GM23338 (cell line): ENCODE data around the gene ZDHHC1. TPM values are rescaled to one million over a fixed set of nuclear protein-coding genes. Genes with fewer than 3 reads are reported as not detected.

Source experiments
- ATAC-seq: fragments of 200-7000 bp; cut with Tn5 transposase; 3 replicates; pipeline ENCODE4 v1.9.1; 2020
- DNase-seq: peaks from one replicate; pipeline ENCODE4 v3.0.0-alpha.2; 2015; ENCODE audit warnings: low spot score
- H2AFZ ChIP-seq: fragments of 200-600 bp; sonication (generic); 2 replicates; pipeline ENCODE4 v1.8.0; 2016; ENCODE audit warnings: antibody characterized with exemption, mild to moderate bottlenecking, moderate library complexity
- H3F3A ChIP-seq: fragments of 200-600 bp; sonication (generic); replicated peaks from 2 replicates; pipeline ENCODE4 v1.8.0; 2017; ENCODE audit warnings: antibody characterized with exemption, mixed run types, low read depth
- H3K27ac ChIP-seq: fragments of 200-600 bp; sonication (generic); 2 replicates; pipeline ENCODE4 v1.6.1; 2016; ENCODE audit warnings: low read depth
- H3K27me3 ChIP-seq: fragments of 200-600 bp; sonication (generic); 2 replicates; pipeline ENCODE4 v1.8.0; 2016; ENCODE audit warnings: mild to moderate bottlenecking, mixed run types, moderate library complexity; ENCODE audit not compliant: insufficient read depth
- H3K36me3 ChIP-seq: fragments of 200-600 bp; sonication (generic); 2 replicates; pipeline ENCODE4 v1.8.0; 2016; ENCODE audit warnings: mild to moderate bottlenecking; ENCODE audit not compliant: insufficient read depth
- H3K4me1 ChIP-seq: fragments of 200-600 bp; sonication (generic); 2 replicates; pipeline ENCODE4 v1.8.0; 2016; ENCODE audit warnings: mild to moderate bottlenecking, moderate library complexity; ENCODE audit not compliant: insufficient read depth
- H3K4me2 ChIP-seq: fragments of 200-600 bp; sonication (generic); 2 replicates; pipeline ENCODE4 v1.7.1; 2017; ENCODE audit warnings: mixed run types
- H3K4me3 ChIP-seq: fragments of 200-600 bp; sonication (generic); 2 replicates; pipeline ENCODE4 v1.6.1; 2016; ENCODE audit warnings: mixed run types
- H3K79me2 ChIP-seq: fragments of 200-600 bp; sonication (generic); replicated peaks from 2 replicates; pipeline ENCODE4 v1.8.0; 2017; ENCODE audit warnings: mild to moderate bottlenecking; ENCODE audit not compliant: insufficient read depth
- H3K9me2 ChIP-seq: fragments of 200-600 bp; sonication (generic); 2 replicates; pipeline ENCODE4 v1.8.0; 2017; ENCODE audit not compliant: insufficient read depth
- H4K20me1 ChIP-seq: fragments of 200-600 bp; sonication (generic); replicated peaks from 2 replicates; pipeline ENCODE4 v1.8.0; 2017; ENCODE audit warnings: mild to moderate bottlenecking; ENCODE audit not compliant: insufficient read depth
- H3K27ac Mint-ChIP-seq: 2 replicates; pipeline ENCODE4 v1.8.0; 2020; ENCODE audit warnings: inconsistent platforms, mild to moderate bottlenecking, moderate library complexity, mixed read lengths
- H3K27me3 Mint-ChIP-seq: 3 replicates; pipeline ENCODE4 v1.8.0; 2022; ENCODE audit warnings: low read depth, mild to moderate bottlenecking, moderate library complexity, mixed read lengths, inconsistent platforms; ENCODE audit not compliant: insufficient read depth, poor library complexity
- H3K36me3 Mint-ChIP-seq: 3 replicates; pipeline ENCODE4 v1.8.0; 2021; ENCODE audit warnings: low read depth, mild to moderate bottlenecking, inconsistent platforms, moderate library complexity, mixed read lengths
- H3K4me1 Mint-ChIP-seq: 3 replicates; pipeline ENCODE4 v1.8.0; 2020; ENCODE audit warnings: mild to moderate bottlenecking, inconsistent platforms, mixed read lengths
- H3K4me3 Mint-ChIP-seq: 3 replicates; pipeline ENCODE4 v1.8.0; 2021; ENCODE audit warnings: moderate library complexity, mild to moderate bottlenecking, inconsistent platforms, mixed read lengths
- H3K9me3 Mint-ChIP-seq: 3 replicates; pipeline ENCODE4 v1.8.0; 2020; ENCODE audit warnings: moderate library complexity, mild to moderate bottlenecking, inconsistent platforms, mixed read lengths
- CREB1 ChIP-seq: fragments of 250-450 bp; sonication (Bioruptor Pico); IDR thresholded peaks from 2 replicates; pipeline ENCODE4 v1.5.0; 2020; ENCODE audit warnings: low read depth, mild to moderate bottlenecking, moderate library complexity
- EZH2phosphoT487 ChIP-seq: fragments of 200-600 bp; sonication (generic); IDR thresholded peaks from one replicate; pipeline ENCODE4 v1.8.1; 2018; ENCODE audit warnings: antibody characterized with exemption; ENCODE audit not compliant: unreplicated experiment
- JUNB ChIP-seq: IDR thresholded peaks from one replicate; pipeline ENCODE4 v1.6.1; 2016; ENCODE audit warnings: antibody characterized with exemption; ENCODE audit not compliant: unreplicated experiment
- POLR2AphosphoS5 ChIP-seq: IDR thresholded peaks from 2 replicates; pipeline ENCODE4 v1.6.1; 2016; ENCODE audit warnings: antibody characterized with exemption, low read depth
- polyA plus RNA-seq: library from polyadenylated mRNA; unstranded; fragments of >200 nt; fragmentation: Nextera tagmentation; extraction: Ambion mirVana; gene quantifications from 2 replicates; pipeline ENCODE4 v1.2.1, GENCODE V29; 2016
- total RNA-seq: library from RNA; depleted of rRNA; stranded (reverse); fragments of >200 nt; shearing (Covaris generic); gene quantifications from 2 replicates; pipeline ENCODE4 v1.2.3, GENCODE V29; 2014
- TF ChIP-seq, protein P1 (sequence below): IDR thresholded peaks from 2 replicates; pipeline ENCODE4 v1.6.1; 2016; ENCODE audit warnings: antibody characterized with exemption
- TF ChIP-seq, protein P2 (sequence below), 2 experiments: fragments of 200-600 bp in 1 of 2; sonication (generic) in 1 of 2; conservative IDR thresholded peaks; 2 replicates each; pipeline versions ENCODE4 v1.5.1 to v1.6.1; 2016 to 2017; ENCODE audit warnings: antibody characterized with exemption in 2 of 2, low read depth in 2 of 2, mild to moderate bottlenecking in 2 of 2, moderate library complexity in 1 of 2
- TF ChIP-seq, protein P3 (sequence below): IDR thresholded peaks from one replicate; pipeline ENCODE4 v1.6.1; 2018; ENCODE audit warnings: antibody characterized with exemption; ENCODE audit not compliant: unreplicated experiment

The ZDHHC1 gene
- total and polyA plus RNA-seq, 2 experiments from 2014 or later, result 1.4 to 2.7 TPM

DNA sequence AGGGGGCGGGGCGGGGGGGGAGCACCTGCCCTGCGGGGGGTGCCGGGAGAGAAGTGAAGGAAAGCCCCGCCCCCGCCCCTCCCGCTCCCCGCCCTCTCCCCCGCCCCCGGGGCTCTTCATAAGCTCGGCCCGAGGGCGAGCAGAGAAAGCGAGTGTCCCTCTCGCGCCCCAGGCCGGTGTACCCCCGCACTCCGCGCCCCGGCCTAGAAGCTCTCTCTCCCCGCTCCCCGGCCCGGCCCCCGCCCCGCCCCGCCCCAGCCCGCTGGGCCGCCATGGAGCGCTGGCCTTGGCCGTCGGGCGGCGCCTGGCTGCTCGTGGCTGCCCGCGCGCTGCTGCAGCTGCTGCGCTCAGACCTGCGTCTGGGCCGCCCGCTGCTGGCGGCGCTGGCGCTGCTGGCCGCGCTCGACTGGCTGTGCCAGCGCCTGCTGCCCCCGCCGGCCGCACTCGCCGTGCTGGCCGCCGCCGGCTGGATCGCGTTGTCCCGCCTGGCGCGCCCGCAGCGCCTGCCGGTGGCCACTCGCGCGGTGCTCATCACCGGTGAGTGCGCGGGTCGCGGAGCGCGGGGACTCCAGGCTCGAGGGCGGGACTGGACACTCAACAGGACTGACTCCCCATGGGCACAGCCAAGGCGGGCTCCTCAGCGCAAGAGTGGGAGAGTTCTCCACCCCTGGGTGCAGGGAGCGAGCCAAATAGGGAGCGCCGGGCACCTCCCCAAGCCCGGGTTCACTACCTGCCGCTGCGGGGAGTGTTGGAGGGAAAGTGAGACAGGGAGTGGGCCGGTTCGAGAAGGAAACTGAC lies 14.9 kb upstream of the ZDHHC1 start, which contains the start of gene HSD11B2:
HSD11B2 (plus strand) TSS at position 145 of the 798 bp plus-strand sequence; CDS start at position 273, 128 bp downstream.
- Mint-ChIP-seq H3K4me3 (peak within 1 kb of the TSS; percentile 84), H3K9me3 (peaks cover 3% of the 10 kb centered on the region; the same call in 2 of the 3 replicates), H3K4me1 (peaks cover 50% of the 10 kb centered on the region), H3K27me3 (peaks cover 36% of the 10 kb centered on the region), H3K36me3 (peaks cover 10% of the 10 kb centered on the region), H3K27ac (no peak within 1 kb of the TSS; the same call in 1 of the 2 replicates)
- Histone ChIP-seq H3K4me2 (peak within 1 kb of the TSS; percentile 98), H3F3A (0 out of 2 replicates have a peak, but pooled peaks cover 4% of the 10 kb centered on the region), H3K9me2 (no peaks in the 10 kb centered on the region), H3K4me3 (peak within 1 kb of the TSS; percentile 85), H3K4me1 (peaks cover 25% of the 10 kb centered on the region), H3K36me3 (no peaks in the 10 kb centered on the region), H4K20me1 (no peaks in the 10 kb centered on the region), H3K27me3 (peaks cover 23% of the 10 kb centered on the region), H3K27ac (no peak within 1 kb of the TSS), H2AFZ (0 out of 2 replicates have a peak within 1 kb of the TSS, but pooled peaks have one; percentile 80), H3K79me2 (no peaks in the 10 kb centered on the region)
- peak; percentile 50 for ATAC-seq
- peak; percentile 65 for TF ChIP-seq POLR2AphosphoS5
- TF ChIP-seq, protein P1, sequence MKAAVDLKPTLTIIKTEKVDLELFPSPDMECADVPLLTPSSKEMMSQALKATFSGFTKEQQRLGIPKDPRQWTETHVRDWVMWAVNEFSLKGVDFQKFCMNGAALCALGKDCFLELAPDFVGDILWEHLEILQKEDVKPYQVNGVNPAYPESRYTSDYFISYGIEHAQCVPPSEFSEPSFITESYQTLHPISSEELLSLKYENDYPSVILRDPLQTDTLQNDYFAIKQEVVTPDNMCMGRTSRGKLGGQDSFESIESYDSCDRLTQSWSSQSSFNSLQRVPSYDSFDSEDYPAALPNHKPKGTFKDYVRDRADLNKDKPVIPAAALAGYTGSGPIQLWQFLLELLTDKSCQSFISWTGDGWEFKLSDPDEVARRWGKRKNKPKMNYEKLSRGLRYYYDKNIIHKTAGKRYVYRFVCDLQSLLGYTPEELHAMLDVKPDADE, result no peak
- peak; percentile 83 for DNase-seq

DNA sequence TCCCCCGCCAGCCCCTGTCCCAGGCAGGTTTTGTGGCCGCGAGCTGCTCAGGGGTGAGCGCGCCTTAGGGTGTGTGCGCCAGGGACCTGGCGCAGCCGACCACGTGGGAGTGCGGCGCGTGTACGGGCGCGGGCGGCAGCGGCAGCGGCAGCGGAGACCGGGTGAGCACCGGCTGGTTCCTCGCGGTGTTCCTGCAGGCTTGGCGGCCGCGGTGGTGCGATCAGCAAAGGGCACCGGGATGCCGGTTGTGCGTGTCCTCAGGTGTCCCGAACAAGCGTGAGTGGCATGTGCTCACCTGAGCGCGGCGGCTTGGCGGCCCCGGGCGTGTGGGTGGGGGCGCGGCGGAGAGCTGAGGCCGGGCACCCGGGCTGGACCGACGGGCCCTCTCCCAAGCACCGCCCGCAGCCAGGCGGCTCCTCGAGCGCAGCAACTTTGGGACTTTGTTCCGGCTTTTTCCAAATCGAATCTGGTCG lies 14.3 kb upstream of the ZDHHC1 start:
- Histone ChIP-seq H2AFZ (0 out of 2 replicates have a peak overlapping the region, but pooled peaks have one; percentile 23), H3K4me3 (peak overlapping the region; percentile 85), H4K20me1 (no peaks in the 10 kb centered on the region), H3K4me2 (peak overlapping the region; percentile 90), H3K4me1 (peaks cover 31% of the 10 kb centered on the region), H3K27me3 (peaks cover 23% of the 10 kb centered on the region), H3F3A (0 out of 2 replicates have a peak, but pooled peaks cover 4% of the 10 kb centered on the region), H3K36me3 (no peaks in the 10 kb centered on the region), H3K79me2 (no peaks in the 10 kb centered on the region), H3K9me2 (no peaks in the 10 kb centered on the region), H3K27ac (no peak overlapping the region)
- Mint-ChIP-seq H3K4me1 (peaks cover 55% of the 10 kb centered on the region), H3K36me3 (peaks cover 10% of the 10 kb centered on the region), H3K9me3 (peaks cover 3% of the 10 kb centered on the region; the same call in 2 of the 3 replicates), H3K4me3 (peak overlapping the region; percentile 76), H3K27me3 (peaks cover 39% of the 10 kb centered on the region), H3K27ac (no peak overlapping the region)
- peak; percentile 48 for DNase-seq
- ATAC-seq, result peak; percentile 19
- TF ChIP-seq EZH2phosphoT487, result no peak
- no peak for TF ChIP-seq JUNB
- TF ChIP-seq, protein P2, sequence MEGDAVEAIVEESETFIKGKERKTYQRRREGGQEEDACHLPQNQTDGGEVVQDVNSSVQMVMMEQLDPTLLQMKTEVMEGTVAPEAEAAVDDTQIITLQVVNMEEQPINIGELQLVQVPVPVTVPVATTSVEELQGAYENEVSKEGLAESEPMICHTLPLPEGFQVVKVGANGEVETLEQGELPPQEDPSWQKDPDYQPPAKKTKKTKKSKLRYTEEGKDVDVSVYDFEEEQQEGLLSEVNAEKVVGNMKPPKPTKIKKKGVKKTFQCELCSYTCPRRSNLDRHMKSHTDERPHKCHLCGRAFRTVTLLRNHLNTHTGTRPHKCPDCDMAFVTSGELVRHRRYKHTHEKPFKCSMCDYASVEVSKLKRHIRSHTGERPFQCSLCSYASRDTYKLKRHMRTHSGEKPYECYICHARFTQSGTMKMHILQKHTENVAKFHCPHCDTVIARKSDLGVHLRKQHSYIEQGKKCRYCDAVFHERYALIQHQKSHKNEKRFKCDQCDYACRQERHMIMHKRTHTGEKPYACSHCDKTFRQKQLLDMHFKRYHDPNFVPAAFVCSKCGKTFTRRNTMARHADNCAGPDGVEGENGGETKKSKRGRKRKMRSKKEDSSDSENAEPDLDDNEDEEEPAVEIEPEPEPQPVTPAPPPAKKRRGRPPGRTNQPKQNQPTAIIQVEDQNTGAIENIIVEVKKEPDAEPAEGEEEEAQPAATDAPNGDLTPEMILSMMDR (conservative IDR thresholded peaks at IDR 0.05; ENCODE audit: low read depth in 2 of 2), result no peak
- TF ChIP-seq CREB1 (CRISPR knock-in tag), result no peak
- TF ChIP-seq, protein P3, sequence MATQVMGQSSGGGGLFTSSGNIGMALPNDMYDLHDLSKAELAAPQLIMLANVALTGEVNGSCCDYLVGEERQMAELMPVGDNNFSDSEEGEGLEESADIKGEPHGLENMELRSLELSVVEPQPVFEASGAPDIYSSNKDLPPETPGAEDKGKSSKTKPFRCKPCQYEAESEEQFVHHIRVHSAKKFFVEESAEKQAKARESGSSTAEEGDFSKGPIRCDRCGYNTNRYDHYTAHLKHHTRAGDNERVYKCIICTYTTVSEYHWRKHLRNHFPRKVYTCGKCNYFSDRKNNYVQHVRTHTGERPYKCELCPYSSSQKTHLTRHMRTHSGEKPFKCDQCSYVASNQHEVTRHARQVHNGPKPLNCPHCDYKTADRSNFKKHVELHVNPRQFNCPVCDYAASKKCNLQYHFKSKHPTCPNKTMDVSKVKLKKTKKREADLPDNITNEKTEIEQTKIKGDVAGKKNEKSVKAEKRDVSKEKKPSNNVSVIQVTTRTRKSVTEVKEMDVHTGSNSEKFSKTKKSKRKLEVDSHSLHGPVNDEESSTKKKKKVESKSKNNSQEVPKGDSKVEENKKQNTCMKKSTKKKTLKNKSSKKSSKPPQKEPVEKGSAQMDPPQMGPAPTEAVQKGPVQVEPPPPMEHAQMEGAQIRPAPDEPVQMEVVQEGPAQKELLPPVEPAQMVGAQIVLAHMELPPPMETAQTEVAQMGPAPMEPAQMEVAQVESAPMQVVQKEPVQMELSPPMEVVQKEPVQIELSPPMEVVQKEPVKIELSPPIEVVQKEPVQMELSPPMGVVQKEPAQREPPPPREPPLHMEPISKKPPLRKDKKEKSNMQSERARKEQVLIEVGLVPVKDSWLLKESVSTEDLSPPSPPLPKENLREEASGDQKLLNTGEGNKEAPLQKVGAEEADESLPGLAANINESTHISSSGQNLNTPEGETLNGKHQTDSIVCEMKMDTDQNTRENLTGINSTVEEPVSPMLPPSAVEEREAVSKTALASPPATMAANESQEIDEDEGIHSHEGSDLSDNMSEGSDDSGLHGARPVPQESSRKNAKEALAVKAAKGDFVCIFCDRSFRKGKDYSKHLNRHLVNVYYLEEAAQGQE, result no peak
